ENCODE data around the gene SLC22A15.

DNA sequence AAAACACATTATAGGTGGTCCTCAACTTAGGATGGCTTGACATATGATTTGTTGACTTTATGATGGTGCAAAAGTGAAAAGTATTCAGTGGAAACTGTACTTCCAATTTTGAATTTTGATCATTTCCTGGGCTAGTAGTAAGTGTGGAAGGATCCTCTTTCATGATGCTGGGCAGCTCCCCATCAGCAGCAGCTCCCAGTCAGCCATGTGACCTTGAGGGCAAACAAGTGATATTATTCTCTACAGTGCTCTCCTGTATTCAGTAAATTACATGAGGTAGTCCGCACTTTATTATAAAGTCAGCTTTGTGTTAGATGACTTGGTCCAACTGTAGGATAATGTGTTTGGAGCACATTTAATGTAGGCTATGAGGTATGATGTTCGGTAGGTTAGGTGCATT, 36.4 kb downstream of the SLC22A15 start:
- TF ChIP-seq, protein P1, sequence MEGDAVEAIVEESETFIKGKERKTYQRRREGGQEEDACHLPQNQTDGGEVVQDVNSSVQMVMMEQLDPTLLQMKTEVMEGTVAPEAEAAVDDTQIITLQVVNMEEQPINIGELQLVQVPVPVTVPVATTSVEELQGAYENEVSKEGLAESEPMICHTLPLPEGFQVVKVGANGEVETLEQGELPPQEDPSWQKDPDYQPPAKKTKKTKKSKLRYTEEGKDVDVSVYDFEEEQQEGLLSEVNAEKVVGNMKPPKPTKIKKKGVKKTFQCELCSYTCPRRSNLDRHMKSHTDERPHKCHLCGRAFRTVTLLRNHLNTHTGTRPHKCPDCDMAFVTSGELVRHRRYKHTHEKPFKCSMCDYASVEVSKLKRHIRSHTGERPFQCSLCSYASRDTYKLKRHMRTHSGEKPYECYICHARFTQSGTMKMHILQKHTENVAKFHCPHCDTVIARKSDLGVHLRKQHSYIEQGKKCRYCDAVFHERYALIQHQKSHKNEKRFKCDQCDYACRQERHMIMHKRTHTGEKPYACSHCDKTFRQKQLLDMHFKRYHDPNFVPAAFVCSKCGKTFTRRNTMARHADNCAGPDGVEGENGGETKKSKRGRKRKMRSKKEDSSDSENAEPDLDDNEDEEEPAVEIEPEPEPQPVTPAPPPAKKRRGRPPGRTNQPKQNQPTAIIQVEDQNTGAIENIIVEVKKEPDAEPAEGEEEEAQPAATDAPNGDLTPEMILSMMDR (conservative IDR thresholded peaks at IDR 0.05 in 1 of 2, IDR thresholded peaks at IDR 0.05 in 1 of 2; ENCODE audit: low read depth in 1 of 2, low read length in 2 of 2): no peak
- no peak for TF ChIP-seq EZH2 (IDR thresholded peaks at IDR 0.05; ENCODE audit: low read length, missing control alignments)
